ENCODE results near the gene PTTG1IP2.

PTTG1IP2 gene

GRCh38 chr7:90474284-90475210 is 5.1 kb downstream of the PTTG1IP2 start:
- in situ Hi-C loops (cut with MboI; ENCODE audit: low sequenced_read_pairs, unreplicated experiment): loop anchor here (25.0 kb wide), 2 partner anchors 163 to 563 kb away; no protein-coding TSS in a partner anchor
- no peak for TF ChIP-seq CTCF (IDR thresholded peaks at IDR 0.05; ENCODE audit: borderline replicate concordance, control extremely low read depth, extremely low read depth, insufficient read depth, missing control alignments)
- no peak for DNase-seq (ENCODE audit: low spot score)

GRCh38 chr7:90483251-90483650 is 13.8 kb downstream of the PTTG1IP2 start:
- in situ Hi-C loops (cut with MboI; ENCODE audit: low sequenced_read_pairs, unreplicated experiment): no loop called here
- DNase-seq (ENCODE audit: low spot score): no peak
- TF ChIP-seq CTCF (IDR thresholded peaks at IDR 0.05; ENCODE audit: borderline replicate concordance, control extremely low read depth, extremely low read depth, insufficient read depth, missing control alignments): no peak

DNA sequence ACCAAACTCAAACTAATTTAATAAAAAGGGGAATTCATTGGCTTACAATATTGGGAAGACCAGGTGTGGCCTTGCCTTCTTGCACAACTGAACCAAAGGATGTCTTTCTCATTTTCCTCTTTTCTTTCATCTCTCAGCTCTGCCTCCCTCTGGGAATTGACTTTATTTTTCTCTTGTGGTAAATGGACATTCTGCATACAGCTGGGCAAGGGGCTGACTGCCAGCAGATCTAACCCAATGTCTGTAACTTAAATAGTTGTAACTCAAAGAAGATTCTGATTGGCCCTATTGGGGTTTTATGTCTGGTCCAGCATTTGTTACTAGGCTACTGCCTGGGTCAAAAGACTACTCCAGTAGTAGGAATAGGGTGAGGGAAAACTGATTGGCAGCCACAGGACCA is 15.3 kb downstream of the PTTG1IP2 start:
- in situ Hi-C loops (cut with MboI; ENCODE audit: low sequenced_read_pairs, unreplicated experiment): no loop called here
- no peak for DNase-seq (ENCODE audit: low spot score)
- no peak for TF ChIP-seq CTCF (IDR thresholded peaks at IDR 0.05; ENCODE audit: borderline replicate concordance, control extremely low read depth, extremely low read depth, insufficient read depth, missing control alignments)

GRCh38 chr7:90485734-90486316 is 16.4 kb downstream of the PTTG1IP2 start:
- no peak for TF ChIP-seq CTCF (IDR thresholded peaks at IDR 0.05; ENCODE audit: borderline replicate concordance, control extremely low read depth, extremely low read depth, insufficient read depth, missing control alignments)
- in situ Hi-C loops (cut with MboI; ENCODE audit: low sequenced_read_pairs, unreplicated experiment): no loop called here
- DNase-seq (ENCODE audit: low spot score): no peak

DNA sequence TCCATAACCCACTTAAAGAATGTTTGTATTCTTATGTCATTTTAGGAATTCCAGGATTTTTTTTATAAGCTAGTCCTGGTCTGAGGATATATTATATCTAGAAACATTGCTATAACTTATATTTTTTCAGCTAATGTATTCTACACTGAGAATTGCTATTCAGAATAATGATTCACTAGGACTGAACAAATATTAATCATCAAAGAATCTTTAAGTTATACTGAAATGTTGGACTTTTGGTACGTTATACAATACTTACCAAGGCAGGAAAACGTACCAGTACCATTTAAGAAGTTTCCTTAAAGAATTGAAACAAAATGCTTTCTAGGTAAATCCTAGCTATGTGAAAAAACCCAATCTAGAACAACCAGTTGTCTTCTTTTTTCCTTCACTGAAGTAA is 18.4 kb downstream of the PTTG1IP2 start:
- DNase-seq (ENCODE audit: low spot score): no peak
- TF ChIP-seq CTCF (IDR thresholded peaks at IDR 0.05; ENCODE audit: borderline replicate concordance, control extremely low read depth, extremely low read depth, insufficient read depth, missing control alignments): no peak
- in situ Hi-C loops (cut with MboI; ENCODE audit: low sequenced_read_pairs, unreplicated experiment): no loop called here

- no peak for DNase-seq (ENCODE audit: low spot score)
- TF ChIP-seq CTCF (IDR thresholded peaks at IDR 0.05; ENCODE audit: borderline replicate concordance, control extremely low read depth, extremely low read depth, insufficient read depth, missing control alignments): no peak
- in situ Hi-C loops (cut with MboI; ENCODE audit: low sequenced_read_pairs, unreplicated experiment): no loop called here
These were observed 18.8 kb downstream of the PTTG1IP2 start for GRCh38 chr7:90488220-90488619.
